Measurements from ENCODE around the gene FKBP4.

Gene FKBP4

DNA sequence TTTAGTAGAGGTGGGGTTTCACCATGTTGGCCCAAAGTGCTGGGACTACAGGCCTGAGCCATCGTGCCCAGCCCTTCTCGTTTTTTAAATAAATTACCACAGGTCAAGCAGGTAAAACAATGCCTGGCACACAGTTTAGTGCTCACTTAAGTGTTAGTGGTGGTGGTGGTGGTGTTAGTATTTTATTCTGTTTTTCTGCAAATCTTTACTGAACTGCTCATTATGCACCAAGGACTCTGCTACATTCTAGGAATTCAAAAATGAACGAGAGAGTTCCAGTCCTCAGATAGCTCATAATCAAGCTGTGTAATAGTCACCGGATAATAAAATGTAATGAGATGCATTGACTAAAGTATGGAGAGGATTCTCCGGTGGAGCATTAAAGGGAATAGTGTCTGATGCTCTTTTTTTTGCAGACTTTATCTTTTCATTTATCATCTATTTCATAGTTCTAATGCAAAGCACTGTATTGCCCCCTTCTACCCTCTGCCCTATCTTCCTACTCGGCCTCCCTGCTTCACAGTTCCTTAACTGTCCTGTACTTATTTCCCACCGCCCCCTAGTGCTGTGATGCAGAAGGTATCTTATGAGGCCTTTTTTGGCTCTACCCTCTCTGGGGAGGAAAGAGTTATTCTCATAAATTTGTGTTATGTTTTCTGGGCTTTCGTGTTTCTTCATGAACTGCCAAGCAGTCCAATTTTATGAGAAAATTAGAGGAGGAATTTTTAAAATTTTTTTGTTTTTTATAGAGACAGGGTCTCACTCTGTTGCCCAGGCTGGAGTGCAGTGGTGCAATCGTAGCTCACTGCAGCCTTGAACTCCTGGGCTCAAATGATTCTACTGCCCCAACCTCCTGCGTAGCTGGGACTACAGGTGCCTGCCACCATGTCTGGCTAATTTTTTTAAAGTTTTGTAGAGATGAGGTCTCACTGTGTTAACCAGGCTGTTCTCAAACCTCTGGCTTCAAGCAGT, 18.7 kb downstream of the FKBP4 start:
- peak; percentile 52 to 62 for DNase-seq

DNA sequence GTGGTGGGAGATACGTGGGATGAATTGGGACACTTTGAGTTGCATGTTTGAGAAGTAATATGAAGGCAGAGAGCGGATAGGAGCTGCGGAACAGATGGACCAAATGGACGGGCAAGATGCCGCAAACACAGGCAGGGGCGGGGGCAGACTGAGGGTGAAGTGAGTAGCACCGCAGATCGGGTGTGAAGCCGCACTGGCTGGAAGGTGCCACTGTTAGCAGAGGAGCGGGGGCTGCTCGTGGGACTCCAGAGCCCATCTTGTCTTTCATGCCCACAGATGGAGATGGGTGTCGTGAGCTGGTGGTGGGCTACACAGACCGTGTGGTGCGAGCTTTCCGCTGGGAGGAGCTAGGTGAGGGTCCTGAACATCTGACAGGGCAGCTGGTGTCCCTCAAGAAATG, 25.0 kb downstream of the FKBP4 start:
- DNase-seq: no peak

DNA sequence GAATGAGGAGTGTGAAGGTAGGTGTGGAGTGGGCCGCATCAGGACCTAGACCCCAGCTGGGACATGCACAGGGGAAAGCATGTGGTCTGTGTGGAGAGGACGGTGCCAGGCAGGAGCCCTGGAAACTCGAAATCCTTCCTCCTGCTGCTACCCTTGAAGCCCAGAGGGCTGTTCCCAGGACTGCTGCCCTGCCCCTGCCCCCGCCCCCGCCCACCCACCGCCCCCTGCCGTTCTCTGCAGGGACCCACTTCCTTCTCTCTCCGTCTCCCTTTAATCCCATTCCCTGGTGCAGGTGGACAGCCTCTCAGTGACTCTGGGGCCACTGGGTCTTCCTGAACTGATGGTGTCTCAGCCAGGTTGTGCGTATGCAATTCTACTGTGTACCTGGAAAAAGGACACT, 25.7 kb downstream of the FKBP4 start:
- no peak for DNase-seq

DNA sequence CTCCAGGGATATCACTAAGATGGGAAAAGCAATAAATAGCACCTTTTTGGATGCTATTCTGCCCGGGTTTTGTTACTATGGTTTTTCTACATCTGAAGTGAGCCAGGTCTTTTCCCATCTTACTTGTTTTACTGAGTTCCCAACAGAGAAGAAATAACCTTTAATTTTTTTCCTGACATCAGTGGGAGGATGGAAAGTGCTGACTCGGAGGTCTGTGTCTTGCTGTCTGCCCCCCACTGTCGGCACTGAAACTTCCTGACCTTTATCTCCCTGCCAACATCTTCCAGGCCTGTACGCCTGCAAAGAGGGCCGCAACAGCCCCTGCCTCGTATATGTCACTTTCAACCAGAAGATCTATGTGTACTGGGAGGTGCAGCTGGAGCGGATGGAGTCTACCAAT, 28.7 kb downstream of the FKBP4 start:
- DNase-seq: no peak

DNA sequence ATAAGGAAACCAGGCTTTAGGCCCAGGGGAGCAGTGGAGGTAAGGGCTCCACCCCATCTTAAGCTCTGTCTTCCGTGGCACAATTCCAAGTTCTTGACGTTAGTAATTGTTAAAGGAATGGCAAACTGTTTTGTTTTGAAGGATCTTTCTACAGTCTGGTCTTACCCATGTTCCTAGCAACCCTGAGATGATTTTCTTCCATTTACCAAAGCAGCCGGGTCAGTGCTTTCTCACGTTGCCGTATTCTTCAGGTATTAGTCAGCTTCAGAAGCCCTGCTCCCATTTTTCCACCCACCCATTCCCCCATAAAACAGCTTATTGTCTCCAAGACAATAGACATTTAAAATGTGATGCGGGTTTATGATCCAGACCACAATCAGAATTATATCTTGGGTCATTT, 29.8 kb downstream of the FKBP4 start:
- DNase-seq: no peak

DNA sequence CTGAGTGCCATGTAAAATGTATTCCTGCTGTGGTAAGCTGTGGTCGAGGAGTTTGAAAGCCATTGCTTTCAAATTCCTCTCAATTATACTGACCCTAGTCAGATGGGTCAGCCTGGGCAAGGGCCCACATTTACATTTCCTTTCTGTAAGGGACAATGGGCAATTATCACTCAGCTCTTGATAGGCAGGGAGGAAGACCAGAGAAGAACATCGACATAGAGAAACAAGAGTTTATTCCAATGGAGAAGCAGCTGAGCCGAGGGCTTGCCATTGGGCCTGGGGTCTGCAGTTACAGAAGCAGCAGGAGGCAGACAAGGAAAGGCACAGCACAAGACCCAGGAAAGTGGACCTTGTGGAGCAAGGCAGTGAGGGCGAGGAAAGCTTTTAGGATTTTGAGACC, 30.4 kb downstream of the FKBP4 start:
- DNase-seq: no peak

DNA sequence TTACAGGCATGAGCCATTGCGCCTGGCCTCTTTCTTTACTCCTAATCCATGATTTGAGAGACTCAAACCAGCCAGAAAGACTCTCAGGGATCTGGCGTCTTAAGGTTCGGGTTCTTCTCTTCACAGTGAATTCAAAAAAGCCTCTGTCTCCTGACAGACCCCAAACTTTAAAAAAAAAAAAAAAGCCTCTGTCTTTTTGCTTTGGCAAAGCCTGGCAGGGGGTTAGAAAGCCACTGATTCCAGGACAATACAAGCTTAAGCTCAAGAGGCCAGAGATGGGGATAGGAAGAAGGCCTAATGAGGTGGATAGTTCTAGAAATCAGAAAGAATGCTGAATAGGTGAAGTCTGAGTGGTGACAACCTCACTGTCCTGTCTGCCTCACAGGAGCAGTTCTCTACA, 31.3 kb downstream of the FKBP4 start:
- DNase-seq: no peak

DNA sequence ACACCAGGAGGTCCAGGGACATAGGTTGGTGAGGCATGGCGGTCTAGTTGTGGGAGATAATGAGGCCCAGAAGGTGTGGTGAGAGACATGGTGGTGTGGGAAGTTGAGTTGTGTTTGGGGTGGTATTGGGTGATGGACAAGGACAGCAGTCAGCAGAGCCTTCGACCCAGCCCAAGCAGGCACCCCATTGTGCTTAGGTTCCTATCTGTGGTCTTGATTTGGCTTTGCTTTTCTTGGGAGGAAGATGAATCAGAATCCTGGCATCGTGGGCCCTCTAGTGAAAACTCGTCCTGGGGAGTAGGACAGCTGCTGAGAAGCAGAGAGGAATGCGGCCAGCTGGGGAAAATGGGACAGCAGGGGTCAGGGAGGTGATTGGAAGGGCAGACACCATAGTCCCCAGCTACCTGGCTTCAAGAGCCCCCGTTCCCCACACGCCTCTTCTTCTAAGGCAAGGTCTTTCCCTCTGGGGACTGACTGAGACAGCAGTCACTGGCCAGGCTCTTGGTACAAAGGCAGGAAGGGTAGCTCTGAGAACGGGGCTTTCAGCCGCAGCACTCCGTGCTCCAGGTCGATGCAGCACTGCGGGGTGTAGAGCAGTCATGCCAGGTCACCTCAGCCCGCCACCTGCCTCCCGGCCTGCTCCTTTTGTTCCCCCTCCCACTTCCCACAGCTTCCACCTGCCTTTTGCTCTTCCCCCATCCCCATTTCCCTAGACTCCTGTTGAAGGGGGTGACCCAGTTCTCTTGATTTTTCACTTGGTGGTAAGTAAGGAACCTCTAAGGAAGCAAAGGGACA, 32.1 kb downstream of the FKBP4 start:
- no peak for DNase-seq

DNA sequence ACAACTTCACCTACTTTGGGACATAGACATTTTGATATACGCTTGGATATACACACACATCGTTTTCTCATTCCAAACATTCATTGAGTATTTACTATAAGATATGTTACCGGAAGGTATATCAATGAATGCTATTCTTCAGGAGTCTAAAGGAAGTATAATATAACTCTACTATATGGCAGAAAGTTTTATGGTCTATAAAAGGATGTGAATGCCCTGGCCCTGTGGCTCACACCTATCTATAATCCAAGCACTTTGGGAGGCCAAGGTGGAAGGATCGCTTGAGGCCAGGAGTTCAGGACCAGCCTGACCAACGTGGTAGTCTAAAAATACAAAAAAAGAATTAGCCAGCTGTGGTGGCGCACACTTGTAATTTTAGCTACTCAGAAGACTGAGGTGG, 34.5 kb downstream of the FKBP4 start:
- no peak for DNase-seq

DNA sequence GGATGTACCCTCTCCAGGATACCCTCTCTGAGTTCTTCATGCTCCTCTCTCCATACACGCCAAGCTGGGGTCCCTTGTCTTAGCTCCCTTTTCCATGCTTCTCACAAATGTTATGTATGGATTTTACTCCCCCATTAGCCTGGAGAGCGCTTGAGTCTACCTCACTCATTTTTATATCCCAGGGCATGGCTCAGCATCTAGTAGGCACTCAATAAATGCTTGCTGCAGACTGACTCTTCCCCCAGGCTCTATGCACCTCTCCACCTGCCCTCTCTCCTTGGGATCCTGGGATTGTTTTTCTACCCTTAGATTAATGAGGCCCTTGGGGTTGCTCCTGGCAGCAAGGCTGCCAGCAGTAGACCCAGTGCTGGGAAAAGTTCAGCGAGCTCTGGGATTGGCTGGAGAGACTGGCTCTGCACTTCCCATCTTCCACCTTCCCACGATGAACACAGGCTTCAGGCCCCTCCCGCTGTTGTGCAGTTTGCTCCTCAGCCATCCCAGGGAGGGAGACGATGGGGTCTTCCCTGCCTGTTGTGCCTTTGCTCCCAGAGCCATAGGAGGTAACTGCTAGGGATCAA, 37.9 kb downstream of the FKBP4 start:
- no peak for DNase-seq

DNA sequence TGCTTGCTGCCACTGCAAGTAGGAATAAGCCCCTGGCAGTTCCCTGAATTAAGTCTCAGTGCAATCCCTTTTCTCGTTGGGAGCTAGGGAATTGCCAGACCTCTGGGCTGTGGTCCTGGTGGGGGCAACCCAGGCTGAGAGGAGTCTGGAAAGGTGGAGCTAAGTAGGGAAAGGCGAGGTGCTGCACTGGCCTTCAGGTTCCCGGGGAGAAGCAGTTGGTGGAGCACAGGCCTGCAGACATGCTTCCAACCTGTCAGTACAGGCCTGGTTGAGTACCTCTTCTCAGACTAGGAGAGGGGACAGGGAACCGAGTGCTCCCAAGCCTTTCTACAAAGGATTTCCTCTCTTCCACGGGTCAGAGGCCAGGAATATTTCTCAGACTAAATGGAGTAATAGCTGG, 38.6 kb downstream of the FKBP4 start:
- no peak for DNase-seq

DNA sequence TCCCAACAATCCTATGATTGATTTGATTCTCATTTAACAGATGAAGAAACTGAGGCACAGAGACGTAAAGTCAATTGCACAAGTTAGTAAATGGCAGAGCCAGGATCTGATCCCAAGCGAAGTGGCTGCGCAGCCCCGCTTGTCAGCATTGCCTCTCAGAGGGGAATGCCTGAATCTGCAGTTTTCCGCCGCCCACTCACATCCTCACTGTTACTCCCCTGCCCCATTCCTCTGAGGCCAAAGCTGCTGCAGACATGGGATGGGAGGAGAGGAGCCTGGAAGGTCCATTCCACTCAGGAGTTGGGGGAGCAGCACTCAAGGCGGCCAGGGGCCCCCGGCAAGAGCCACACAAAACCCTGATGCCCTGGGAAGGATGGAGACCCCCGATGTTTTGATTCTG, 39.0 kb downstream of the FKBP4 start:
- DNase-seq: no peak

DNA sequence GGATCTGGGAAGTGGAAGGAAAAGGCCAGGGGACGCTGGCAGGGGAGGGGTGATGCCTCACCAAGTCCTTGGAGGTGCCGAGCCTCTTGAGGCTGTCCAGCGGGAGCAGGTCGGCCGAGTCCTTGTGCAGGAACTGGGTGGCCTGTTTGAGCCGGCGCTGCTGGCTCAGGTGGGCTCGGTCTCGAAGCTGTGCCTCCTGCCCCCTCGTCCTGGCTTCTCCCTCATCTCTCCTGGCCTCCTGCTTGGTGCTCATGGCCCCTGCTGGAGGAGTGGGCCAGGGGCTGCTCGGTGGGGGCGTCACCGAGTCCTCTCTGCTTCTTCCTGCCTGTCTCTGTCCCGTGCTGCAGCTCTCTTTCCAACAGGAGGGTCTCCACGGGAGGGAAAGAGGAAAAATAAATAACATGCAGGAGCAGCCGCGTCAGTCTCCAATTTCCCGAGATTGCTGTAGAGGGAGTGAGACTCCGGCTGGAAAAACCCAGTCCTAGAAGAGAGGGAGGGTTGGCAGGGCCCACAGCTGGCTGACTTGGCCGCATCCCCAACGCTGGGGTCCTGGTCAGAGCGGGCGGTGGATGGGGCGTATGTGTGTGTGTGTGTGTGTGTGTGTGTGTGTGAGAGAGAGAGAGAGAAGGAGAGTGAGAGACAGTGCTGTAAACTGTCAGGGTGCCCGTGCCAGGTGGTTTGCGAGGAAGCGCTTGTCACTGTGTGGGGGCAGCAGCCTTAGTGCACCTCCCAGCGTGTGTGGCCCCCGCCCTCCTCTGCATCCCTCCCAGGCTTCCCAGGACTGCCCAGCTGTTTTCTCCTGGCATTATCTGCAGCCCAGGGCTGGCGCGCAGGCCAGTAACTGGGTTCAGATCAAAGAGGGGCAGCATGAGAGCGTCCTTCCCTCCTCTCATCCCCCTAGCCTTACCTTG, 40.1 kb downstream of the FKBP4 start, which contains the start of gene NRIP2:
Gene NRIP2, minus strand, starts transcription at position 455 of the 911 bp plus-strand sequence. Its CDS starts 52 bp downstream, at position 403.
- no peak for DNase-seq

DNA sequence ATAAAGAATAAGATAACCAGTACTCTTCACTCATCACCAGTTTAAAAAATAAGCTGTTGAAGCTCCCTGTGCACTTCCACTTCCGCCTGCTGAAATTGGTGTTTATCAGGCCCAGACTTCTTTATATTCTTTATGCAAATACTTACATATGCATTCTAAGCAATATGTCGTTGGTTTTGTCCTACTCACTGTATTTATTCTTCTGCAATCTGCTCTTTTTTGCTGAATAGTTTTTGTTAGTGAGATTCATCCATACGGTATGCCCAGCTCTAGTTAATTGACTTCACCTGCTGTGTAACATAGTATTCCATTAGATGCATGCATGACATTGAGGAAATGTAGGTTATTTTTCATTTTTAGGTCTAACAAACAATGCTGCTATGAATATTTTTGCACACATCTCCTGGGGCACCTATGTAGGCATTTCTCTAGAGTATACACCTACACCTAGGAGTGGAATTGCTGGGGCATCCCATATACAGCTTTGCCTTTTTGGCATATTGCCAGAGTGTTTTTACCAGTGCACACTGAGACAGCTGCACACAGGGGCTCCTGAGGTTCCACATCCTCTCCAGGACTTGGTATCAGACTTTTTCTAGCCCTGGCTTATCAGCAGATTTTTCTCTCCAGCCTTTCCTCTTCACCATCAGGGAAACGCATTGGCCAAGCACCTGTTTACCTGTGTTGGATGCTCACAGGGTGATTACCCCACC, 41.1 kb downstream of the FKBP4 start:
- DNase-seq: no peak

DNA sequence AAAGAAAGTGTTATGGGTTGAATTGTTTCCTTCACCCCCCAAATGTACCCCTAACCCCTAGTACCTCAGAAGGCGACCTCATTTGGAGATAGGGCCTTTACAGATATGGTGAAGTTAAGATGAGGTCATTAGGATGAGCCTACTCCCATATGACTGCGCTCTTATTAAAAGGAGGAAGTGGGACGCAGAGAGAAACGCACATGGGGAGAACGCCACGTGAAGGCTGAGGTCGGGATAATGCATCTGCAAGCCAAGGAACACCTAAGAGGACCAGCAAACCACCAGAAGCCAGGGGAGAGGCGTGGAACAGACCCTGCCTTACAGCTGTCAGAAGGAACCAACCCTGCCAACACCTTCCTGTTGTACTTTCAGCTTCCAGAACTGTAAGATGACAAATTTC, 41.8 kb downstream of the FKBP4 start:
- no peak for DNase-seq

DNA sequence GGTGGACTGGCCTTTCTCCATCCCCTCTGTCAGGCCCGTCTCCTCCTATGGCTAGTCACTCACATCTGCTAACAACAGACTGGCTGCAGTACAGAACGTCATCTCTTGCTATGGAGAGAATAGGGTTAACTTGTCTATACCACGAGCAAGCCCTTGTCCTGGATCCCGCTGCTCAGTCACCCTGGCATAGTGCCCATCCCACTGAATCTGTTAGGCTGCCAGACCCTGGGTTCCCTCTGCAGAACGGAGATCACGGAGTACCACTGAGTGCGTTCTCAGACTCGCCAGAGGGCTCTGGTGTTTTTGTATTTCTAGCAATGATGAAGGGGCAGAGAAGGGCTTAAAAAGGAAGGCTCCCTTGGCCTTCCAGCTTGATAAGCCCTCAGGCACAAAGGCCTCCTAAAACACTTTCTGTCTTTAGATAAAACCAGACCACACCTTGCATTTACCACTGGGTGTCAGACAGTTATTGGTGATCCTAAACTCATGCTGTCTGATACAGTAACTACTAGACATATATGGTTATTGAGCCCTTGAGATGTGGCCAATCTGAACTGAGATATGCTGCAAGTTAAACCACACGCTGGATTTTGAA, 46.4 kb downstream of the FKBP4 start:
- no peak for DNase-seq

DNA sequence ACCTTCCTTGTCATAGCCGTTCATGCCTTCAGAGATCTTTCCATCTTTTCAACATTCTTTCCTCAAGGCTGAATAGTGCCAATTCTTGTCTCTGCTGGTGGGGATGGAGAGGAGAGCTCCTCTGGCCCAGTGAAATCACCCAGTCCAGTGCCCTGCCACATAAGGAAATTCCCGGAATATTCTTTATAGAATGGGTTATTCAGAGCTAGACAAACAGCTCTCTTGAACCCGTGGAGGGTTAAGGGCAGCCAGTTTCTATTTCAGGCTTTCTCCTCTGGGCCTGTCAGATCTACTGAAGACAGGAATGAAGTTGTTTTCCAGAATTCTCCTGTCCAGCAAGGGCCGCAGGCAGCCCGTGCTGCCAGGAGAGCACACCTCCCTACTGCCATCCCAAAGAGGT, 48.2 kb downstream of the FKBP4 start:
- no peak for DNase-seq

DNA sequence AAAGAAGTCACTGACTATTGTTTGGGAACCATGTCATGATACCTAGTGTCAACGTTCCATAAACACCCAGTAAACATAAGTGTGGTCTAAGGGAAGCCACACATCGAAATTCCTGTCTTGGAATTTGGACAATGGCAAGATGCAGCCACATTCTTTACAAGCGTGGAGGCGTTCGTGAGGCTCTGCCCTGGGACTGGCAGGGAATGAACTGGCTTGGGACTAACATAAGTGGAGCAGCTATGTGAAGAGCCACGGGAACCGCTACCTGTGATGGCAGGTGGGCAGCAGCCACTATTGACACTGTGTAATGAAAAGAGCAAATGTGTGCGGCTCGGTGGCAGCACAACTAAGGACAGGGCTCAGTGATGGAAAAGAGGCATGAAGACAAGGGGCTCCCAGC, 50.0 kb downstream of the FKBP4 start:
- no peak for DNase-seq

DNA sequence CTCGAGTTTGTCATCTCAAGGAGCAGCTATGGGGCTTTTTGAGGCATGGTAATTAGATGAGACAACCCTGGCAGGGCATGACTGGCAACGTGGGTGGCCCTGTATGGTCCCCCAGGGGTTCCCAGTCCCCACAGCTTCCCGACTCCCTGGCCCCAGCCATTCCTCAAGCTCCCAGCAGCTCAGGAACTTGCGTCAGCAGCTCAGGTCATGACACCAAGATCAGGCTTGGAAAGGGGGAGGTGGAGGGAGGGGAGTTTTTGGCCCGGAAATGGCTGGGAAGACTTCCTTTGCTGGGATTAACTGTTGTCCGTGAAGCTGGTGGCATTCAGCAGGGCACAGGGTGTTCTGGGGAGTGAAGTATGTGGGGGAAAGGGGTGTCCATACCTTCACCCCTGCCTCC, 50.5 kb downstream of the FKBP4 start:
- DNase-seq: no peak

DNA sequence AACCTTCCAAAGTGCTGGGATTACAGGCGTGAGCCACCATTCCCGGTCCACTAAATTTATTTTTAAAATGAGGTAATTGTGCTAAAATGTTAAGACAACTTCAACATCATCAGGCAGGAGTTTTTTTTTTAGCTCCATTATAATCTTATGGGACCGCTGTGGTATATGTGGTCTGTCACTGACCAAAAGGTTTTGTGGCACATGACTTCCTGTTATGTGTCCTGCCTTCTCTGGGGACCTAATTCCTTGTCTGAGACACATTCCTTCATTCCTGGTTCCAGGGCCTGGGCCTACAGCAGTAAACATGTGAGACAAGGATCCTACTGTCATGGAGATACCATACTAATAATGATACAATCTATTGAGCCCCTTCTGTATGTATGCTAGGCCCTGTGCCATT, 57.2 kb downstream of the FKBP4 start:
- DNase-seq: no peak

DNA sequence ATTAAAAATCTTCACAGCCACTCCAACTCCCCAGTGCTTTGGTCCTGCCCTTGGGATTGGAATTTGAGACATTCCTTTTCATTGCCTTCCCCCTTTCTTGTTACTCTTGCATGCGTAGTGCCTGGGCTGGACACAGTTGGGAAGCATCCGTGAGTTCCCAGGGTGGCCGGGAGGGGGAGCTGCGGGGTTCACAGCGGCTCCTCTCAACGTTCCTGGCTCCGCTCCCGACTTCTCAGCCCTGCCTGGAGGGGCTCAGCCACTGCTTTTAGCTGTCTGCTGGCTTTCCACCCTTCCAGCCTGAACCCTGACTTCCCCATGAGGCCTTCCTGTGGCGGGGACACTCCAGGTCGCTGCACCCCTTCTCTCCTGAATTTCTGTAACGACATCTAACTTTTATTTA, 58.9 kb downstream of the FKBP4 start:
- DNase-seq: peak; percentile 60 to 71
